GM12878 (cell line): Measurements from ENCODE around the gene ZSCAN4. TPM values are rescaled to one million over a fixed set of nuclear protein-coding genes. Genes with fewer than 3 reads are reported as not detected.

Source experiments
- ATAC-seq: fragments of 200-7000 bp; cut with Tn5 transposase; 3 replicates; pipeline ENCODE4 v1.9.1; 2020; ENCODE audit warnings: mild to moderate bottlenecking, moderate library complexity
- BruUV-seq: library from RNA; stranded (reverse); fragments of 400-500 nt; replicated peaks from 2 replicates; lab custom pipeline; 2021; lab: Mats Ljungman, UMichigan
- CTCF ChIA-PET: fragments of 300-600 bp; sonication (Branson Sonifier 250); formaldehyde crosslinking; extraction: SDS; loops from one replicate; lab custom pipeline; 2021; ENCODE audit warnings: inconsistent platforms; lab: Yijun Ruan, JAX
- POLR2A ChIA-PET: fragments of 350-600 bp; formaldehyde crosslinking; extraction: SDS; loops from one replicate; lab custom pipeline; 2021; ENCODE audit warnings: inconsistent platforms; lab: Charles Lee
- RAD21 ChIA-PET: fragments of 300-600 bp; sonication (Branson Sonifier 250); formaldehyde crosslinking; loops from one replicate; lab custom pipeline; 2023; ENCODE audit warnings: antibody characterized with exemption; ENCODE audit not compliant: unreplicated experiment; lab: Charles Lee
- SMC1A ChIA-PET: fragments of 300-600 bp; sonication (Branson Sonifier 250); formaldehyde crosslinking; loops from one replicate; lab custom pipeline; 2023; ENCODE audit not compliant: unreplicated experiment, uncharacterized antibody; lab: Charles Lee
- DNase-seq: peaks from one replicate; pipeline ENCODE4 v3.0.0-alpha.2; 2011; ENCODE audit warnings: low read depth, low spot score
- FAIRE-seq: peaks from 3 replicates; lab custom pipeline; 2011; peaks lifted over from hg19 to GRCh38; lab: Jason Lieb, UNC
- H2AFZ ChIP-seq: 2 replicates; pipeline ENCODE4 v1.6.0; 2011; ENCODE audit warnings: low read depth, low read length, control low read depth; ENCODE audit not compliant: control insufficient read depth
- H3K27ac ChIP-seq: 2 replicates; pipeline ENCODE4 v1.5.1; 2011; ENCODE audit warnings: control low read depth; ENCODE audit not compliant: control insufficient read depth, insufficient read depth
- H3K27me3 ChIP-seq, 2 experiments: replicated peaks in 1 of 2; 2 replicates each; pipeline versions ENCODE4 v1.6.0 to v1.6.1; 2011; ENCODE audit warnings: low read length in 1 of 2; ENCODE audit not compliant: control insufficient read depth in 2 of 2, insufficient read depth in 2 of 2
- H3K36me3 ChIP-seq, 2 experiments: 2 replicates each; pipeline ENCODE4 v1.5.1; 2011; ENCODE audit warnings: low read length in 1 of 2; ENCODE audit not compliant: control insufficient read depth in 2 of 2, insufficient read depth in 2 of 2
- H3K4me1 ChIP-seq: 2 replicates; pipeline ENCODE4 v1.6.1; 2011; ENCODE audit warnings: mild to moderate bottlenecking, low read length, moderate library complexity, mixed read lengths; ENCODE audit not compliant: control insufficient read depth, insufficient read depth
- H3K4me2 ChIP-seq: 2 replicates; pipeline ENCODE4 v1.6.0; 2011; ENCODE audit warnings: control low read depth; ENCODE audit not compliant: control insufficient read depth, insufficient read depth
- H3K4me3 ChIP-seq: fragments of 200-600 bp; sonication (generic); 2 replicates; pipeline ENCODE4 v1.5.1; 2016
- H3K79me2 ChIP-seq: 2 replicates; pipeline ENCODE4 v1.6.0; 2011; ENCODE audit warnings: low read length; ENCODE audit not compliant: control insufficient read depth, insufficient read depth
- H3K9ac ChIP-seq: 2 replicates; pipeline ENCODE4 v1.8.0; 2011; ENCODE audit warnings: low read length, control low read depth, mixed read lengths; ENCODE audit not compliant: control insufficient read depth, insufficient read depth
- H3K9me3 ChIP-seq: replicated peaks from 3 replicates; pipeline ENCODE4 v1.5.1; 2011; ENCODE audit warnings: mild to moderate bottlenecking, low read length; ENCODE audit not compliant: control insufficient read depth, insufficient read depth
- H4K20me1 ChIP-seq: 2 replicates; pipeline ENCODE4 v1.6.0; 2011; ENCODE audit not compliant: control insufficient read depth, insufficient read depth
- ASH2L ChIP-seq: fragments of 300-600, 200-600 bp; sonication (generic); IDR thresholded peaks from 2 replicates; pipeline ENCODE4 v1.6.1; 2017; ENCODE audit warnings: low read depth, mild to moderate bottlenecking, borderline replicate concordance
- FOXM1 ChIP-seq: IDR thresholded peaks from 2 replicates; pipeline ENCODE4 v1.6.1; 2012; ENCODE audit warnings: low read depth, mild to moderate bottlenecking, inconsistent platforms, low read length, moderate library complexity
- HDGF ChIP-seq: fragments of 450-650 bp; IDR thresholded peaks from 2 replicates; pipeline ENCODE4 v1.6.1; 2016; ENCODE audit warnings: antibody characterized with exemption
- IRF5 ChIP-seq: fragments of 450-650 bp; IDR thresholded peaks from 2 replicates; pipeline ENCODE4 v1.6.1; 2017; ENCODE audit warnings: borderline replicate concordance
- KLF5 ChIP-seq: fragments of 450-650 bp; IDR thresholded peaks from 2 replicates; pipeline ENCODE4 v1.6.1; 2014; ENCODE audit warnings: mild to moderate bottlenecking; ENCODE audit not compliant: partially characterized antibody
- PKNOX1 ChIP-seq: fragments of 450-650 bp; IDR thresholded peaks from 2 replicates; pipeline ENCODE4 v1.6.1; 2016; ENCODE audit warnings: mild to moderate bottlenecking
- SREBF1 ChIP-seq: IDR thresholded peaks from 2 replicates; pipeline ENCODE4 v1.6.1; 2012; ENCODE audit warnings: mild to moderate bottlenecking, low read length
- TBL1XR1 ChIP-seq: IDR thresholded peaks from 2 replicates; pipeline ENCODE4 v1.6.1; 2012; ENCODE audit warnings: low read depth, low read length, improper control_type of control experiment
- YY1 ChIP-seq: IDR thresholded peaks from 2 replicates; pipeline ENCODE4 v1.6.1; 2011; ENCODE audit warnings: low read depth, mild to moderate bottlenecking, low read length
- WGBS: methylation state at CpG from one replicate; pipeline ENCODE4 v1.1.6; 2016; ENCODE audit warnings: low lambda C conversion rate; ENCODE audit not compliant: insufficient replicate concordance, insufficient coverage; ENCODE audit errors: missing lambda C conversion rate; 5-methylcytosine and 5-hydroxymethylcytosine counted together
- in situ Hi-C: fragments of 300-500 bp; cut with MboI; formaldehyde crosslinking; loops from 9 replicates; pipeline ENCODE4 v1.14.3; 2018; ENCODE audit warnings: mixed read lengths
- intact Hi-C: fragments of 100-400 bp; cut with micrococcal nuclease; formaldehyde crosslinking; loops from one replicate; pipeline ENCODE4 v1.14.2; 2022; ENCODE audit not compliant: unreplicated experiment
- polyA plus RNA-seq, 11 experiments: library from polyadenylated mRNA; depleted of rRNA in 4 of 11; unstranded in 6 of 11; stranded (reverse) in 5 of 11; fragments of >200 nt; fragmentation: Nextera tagmentation in 4 of 11; fragmentation: Illumina TruSeq in 1 of 11; extraction: Ambion mirVana in 4 of 11; extraction: Trizol in 1 of 11; gene quantifications; 1 replicate in 1 of 11; 2 replicates in 10 of 11; pipeline versions ENCODE4 v1.2.1 to v1.2.3, GENCODE V29; 2011 to 2016; ENCODE audit warnings: inconsistent platforms in 2 of 11, missing spikeins in 2 of 11, low read depth in 1 of 11
- total RNA-seq, 4 experiments: library from RNA; depleted of rRNA in 3 of 4; stranded (reverse); fragments of >200 nt in 3 of 4; fragmentation: Illumina TruSeq in 1 of 4; extraction: Trizol in 1 of 4; gene quantifications; 2 replicates each; pipeline versions ENCODE4 v1.2.1 to v1.2.3, GENCODE V29; 2013 to 2021
- TF ChIP-seq, protein P1 (sequence below): fragments of 450-650 bp; IDR thresholded peaks from 2 replicates; pipeline ENCODE4 v1.6.1; 2016; ENCODE audit warnings: mild to moderate bottlenecking

Gene ZSCAN4
- total and polyA plus RNA-seq, 10 of the 15 experiments (the other 5 are each of a cell fraction or from before 2014, with no cell fraction given) = 0.04 to 0.10 (median 0.06) TPM; not detected in 7

- Histone ChIP-seq H3K79me2 (peaks cover 8% of the 10 kb centered on the region), H3K27ac (no peak overlapping the region), H2AFZ (no peak overlapping the region), H3K4me2 (no peak overlapping the region), H3K36me3 (peaks cover 9 to 22% of the 10 kb centered on the region in 2 experiments), H4K20me1 (no peaks in the 10 kb centered on the region), H3K4me1 (no peaks in the 10 kb centered on the region), H3K9ac (no peak overlapping the region), H3K9me3 (peaks cover 60% of the 10 kb centered on the region), H3K4me3 (no peak overlapping the region), H3K27me3 (no peaks in the 10 kb centered on the region)
- intact Hi-C loops = no loop called here
- RAD21 ChIA-PET = no interaction called here
- no peak for DNase-seq
- no peak for ATAC-seq
- FAIRE-seq = no peak
- SMC1A ChIA-PET = no interaction called here
- CTCF ChIA-PET = no interaction called here
- 86% methylated on average over 6 of the region's 6 CpGs for WGBS
- TF ChIP-seq SREBF1 (no peak), KLF5 (peak; percentile 59), TBL1XR1 (no peak), YY1 (no peak)
- in situ Hi-C loops = no loop called here
- POLR2A ChIA-PET = no interaction called here
- BruUV-seq = no TSS peak
These were observed 19.5 kb downstream of the ZSCAN4 start for GRCh38 chr19:57688011-57688763.

DNA sequence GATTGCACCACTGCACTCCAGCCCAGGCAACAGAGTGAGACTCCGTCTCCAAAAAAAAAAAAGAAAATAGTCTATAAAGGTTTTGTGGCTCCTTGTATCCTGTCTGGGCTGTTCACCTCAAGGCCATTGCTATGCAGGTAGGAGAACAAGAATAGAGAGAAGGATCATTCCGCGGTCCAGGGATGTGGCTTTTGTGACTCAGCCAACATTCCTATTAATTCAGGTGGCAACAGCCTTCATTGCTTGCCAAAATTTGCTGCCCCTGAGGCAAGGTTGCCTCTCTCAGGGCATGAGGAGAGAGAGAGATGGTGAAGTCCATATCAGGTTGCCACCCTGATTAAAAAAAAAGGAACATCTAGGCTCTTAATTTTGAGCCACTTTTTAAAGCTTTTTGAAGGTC is 21.0 kb downstream of the ZSCAN4 start:
- ChIA-PET SMC1A (no interaction called here), RAD21 (no interaction called here), CTCF (no interaction called here), POLR2A (no interaction called here)
- Histone ChIP-seq H3K79me2 (no peaks in the 10 kb centered on the region), H3K9ac (no peak overlapping the region), H2AFZ (no peak overlapping the region), H3K9me3 (peaks cover 50% of the 10 kb centered on the region), H3K4me3 (no peak overlapping the region), H3K4me2 (no peak overlapping the region), H4K20me1 (no peaks in the 10 kb centered on the region), H3K27me3 (no peaks in the 10 kb centered on the region), H3K4me1 (no peaks in the 10 kb centered on the region), H3K36me3 (peaks cover 9 to 22% of the 10 kb centered on the region in 2 experiments), H3K27ac (no peak overlapping the region)
- FAIRE-seq (no peak), ATAC-seq (no peak), DNase-seq (no peak)
- intact Hi-C loops (no loop called here), in situ Hi-C loops (no loop called here)
- BruUV-seq = no TSS peak
- WGBS = 100% methylated on average over 3 of the region's 3 CpGs
- TF ChIP-seq ASH2L (no peak), PKNOX1 (no peak), IRF5 (no peak), HDGF (no peak), FOXM1 (no peak)
- TF ChIP-seq, protein P1, sequence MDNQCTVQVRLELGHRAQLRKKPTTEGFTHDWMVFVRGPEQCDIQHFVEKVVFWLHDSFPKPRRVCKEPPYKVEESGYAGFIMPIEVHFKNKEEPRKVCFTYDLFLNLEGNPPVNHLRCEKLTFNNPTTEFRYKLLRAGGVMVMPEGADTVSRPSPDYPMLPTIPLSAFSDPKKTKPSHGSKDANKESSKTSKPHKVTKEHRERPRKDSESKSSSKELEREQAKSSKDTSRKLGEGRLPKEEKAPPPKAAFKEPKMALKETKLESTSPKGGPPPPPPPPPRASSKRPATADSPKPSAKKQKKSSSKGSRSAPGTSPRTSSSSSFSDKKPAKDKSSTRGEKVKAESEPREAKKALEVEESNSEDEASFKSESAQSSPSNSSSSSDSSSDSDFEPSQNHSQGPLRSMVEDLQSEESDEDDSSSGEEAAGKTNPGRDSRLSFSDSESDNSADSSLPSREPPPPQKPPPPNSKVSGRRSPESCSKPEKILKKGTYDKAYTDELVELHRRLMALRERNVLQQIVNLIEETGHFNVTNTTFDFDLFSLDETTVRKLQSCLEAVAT = no peak
